ENCODE measurements around the gene DSCAML1.

The DSCAML1 gene

DNA sequence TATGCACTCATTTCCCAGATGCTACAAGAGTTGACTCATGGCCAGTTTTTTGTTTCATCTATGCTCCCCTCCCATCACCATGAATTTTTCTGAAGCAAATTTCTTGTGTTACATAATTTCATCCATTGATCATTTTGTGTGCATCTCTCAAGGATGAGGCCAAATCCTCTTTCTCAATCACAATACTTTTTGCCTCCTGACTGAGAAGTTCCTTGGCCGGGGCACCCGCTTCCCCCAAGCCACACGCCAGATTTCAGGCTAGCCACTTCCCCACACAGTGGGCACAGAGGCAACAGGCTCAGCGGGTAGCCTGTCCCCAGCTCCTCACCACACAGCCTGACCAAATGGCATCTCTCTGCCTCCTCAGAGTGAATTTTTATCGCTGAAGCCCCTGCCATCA, 9.8 kb upstream of the DSCAML1 start:
- TF ChIP-seq, protein P1, sequence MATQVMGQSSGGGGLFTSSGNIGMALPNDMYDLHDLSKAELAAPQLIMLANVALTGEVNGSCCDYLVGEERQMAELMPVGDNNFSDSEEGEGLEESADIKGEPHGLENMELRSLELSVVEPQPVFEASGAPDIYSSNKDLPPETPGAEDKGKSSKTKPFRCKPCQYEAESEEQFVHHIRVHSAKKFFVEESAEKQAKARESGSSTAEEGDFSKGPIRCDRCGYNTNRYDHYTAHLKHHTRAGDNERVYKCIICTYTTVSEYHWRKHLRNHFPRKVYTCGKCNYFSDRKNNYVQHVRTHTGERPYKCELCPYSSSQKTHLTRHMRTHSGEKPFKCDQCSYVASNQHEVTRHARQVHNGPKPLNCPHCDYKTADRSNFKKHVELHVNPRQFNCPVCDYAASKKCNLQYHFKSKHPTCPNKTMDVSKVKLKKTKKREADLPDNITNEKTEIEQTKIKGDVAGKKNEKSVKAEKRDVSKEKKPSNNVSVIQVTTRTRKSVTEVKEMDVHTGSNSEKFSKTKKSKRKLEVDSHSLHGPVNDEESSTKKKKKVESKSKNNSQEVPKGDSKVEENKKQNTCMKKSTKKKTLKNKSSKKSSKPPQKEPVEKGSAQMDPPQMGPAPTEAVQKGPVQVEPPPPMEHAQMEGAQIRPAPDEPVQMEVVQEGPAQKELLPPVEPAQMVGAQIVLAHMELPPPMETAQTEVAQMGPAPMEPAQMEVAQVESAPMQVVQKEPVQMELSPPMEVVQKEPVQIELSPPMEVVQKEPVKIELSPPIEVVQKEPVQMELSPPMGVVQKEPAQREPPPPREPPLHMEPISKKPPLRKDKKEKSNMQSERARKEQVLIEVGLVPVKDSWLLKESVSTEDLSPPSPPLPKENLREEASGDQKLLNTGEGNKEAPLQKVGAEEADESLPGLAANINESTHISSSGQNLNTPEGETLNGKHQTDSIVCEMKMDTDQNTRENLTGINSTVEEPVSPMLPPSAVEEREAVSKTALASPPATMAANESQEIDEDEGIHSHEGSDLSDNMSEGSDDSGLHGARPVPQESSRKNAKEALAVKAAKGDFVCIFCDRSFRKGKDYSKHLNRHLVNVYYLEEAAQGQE (IDR thresholded peaks at IDR 0.05; ENCODE audit: insufficient read depth in 1 of 2, low read depth in 2 of 2, low read length in 2 of 2): no peak
- TF ChIP-seq TAF1 (IDR thresholded peaks at IDR 0.05; ENCODE audit: borderline replicate concordance, insufficient read depth, low read length) (no peak), SIN3A (IDR thresholded peaks at IDR 0.05; ENCODE audit: borderline replicate concordance, insufficient read depth, low read length) (no peak), POLR2AphosphoS5 (IDR thresholded peaks at IDR 0.05; ENCODE audit: low read depth, low read length) (no peak), FOXP2 (optimal IDR thresholded peaks at IDR 0.05; ENCODE audit: borderline replicate concordance, extremely low read depth, extremely low read length, insufficient read depth) (no peak)

- TF ChIP-seq POLR2AphosphoS5 (IDR thresholded peaks at IDR 0.05; ENCODE audit: low read depth, low read length) (no peak), TAF1 (IDR thresholded peaks at IDR 0.05; ENCODE audit: borderline replicate concordance, insufficient read depth, low read length) (no peak), FOXP2 (optimal IDR thresholded peaks at IDR 0.05; ENCODE audit: borderline replicate concordance, extremely low read depth, extremely low read length, insufficient read depth) (no peak), SIN3A (IDR thresholded peaks at IDR 0.05; ENCODE audit: borderline replicate concordance, insufficient read depth, low read length) (no peak)
- TF ChIP-seq, protein P1 (IDR thresholded peaks at IDR 0.05; ENCODE audit: insufficient read depth in 1 of 2, low read depth in 2 of 2, low read length in 2 of 2): no peak
Measured at GRCh38 chr11:117805045-117805444, 8.0 kb upstream of the DSCAML1 start.

- TF ChIP-seq FOXP2 (optimal IDR thresholded peaks at IDR 0.05; ENCODE audit: borderline replicate concordance, extremely low read depth, extremely low read length, insufficient read depth): no peak
- TF ChIP-seq, protein P1 (IDR thresholded peaks at IDR 0.05; ENCODE audit: insufficient read depth in 1 of 2, low read depth in 2 of 2, low read length in 2 of 2): no peak
Measured at GRCh38 chr11:117803896-117804295, 6.9 kb upstream of the DSCAML1 start.

DNA sequence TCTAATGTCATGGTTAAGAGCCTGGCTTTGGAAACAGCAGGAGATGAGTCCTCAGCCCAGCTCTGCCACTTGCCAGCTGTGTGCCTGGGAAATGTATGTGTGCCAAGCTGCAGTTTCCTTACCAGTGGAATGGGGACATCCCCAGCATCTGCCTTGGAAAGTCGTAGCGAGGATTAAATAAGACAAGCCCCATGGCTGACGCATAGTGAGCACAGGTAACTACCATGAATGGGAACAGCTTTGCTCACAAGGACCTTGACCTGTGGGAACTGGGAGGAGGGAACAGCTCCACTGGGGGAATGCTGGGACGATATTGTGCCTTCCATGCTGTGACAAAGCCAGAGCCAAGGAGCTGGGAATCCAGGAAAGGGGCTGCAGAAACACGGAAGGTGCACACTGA, 2.6 kb upstream of the DSCAML1 start:
- TF ChIP-seq SIN3A (IDR thresholded peaks at IDR 0.05; ENCODE audit: borderline replicate concordance, insufficient read depth, low read length) (no peak), POLR2AphosphoS5 (IDR thresholded peaks at IDR 0.05; ENCODE audit: low read depth, low read length) (no peak), FOXP2 (optimal IDR thresholded peaks at IDR 0.05; ENCODE audit: borderline replicate concordance, extremely low read depth, extremely low read length, insufficient read depth) (no peak), TAF1 (IDR thresholded peaks at IDR 0.05; ENCODE audit: borderline replicate concordance, insufficient read depth, low read length) (no peak)
- TF ChIP-seq, protein P1 (IDR thresholded peaks at IDR 0.05; ENCODE audit: insufficient read depth in 1 of 2, low read depth in 2 of 2, low read length in 2 of 2): no peak

DNA sequence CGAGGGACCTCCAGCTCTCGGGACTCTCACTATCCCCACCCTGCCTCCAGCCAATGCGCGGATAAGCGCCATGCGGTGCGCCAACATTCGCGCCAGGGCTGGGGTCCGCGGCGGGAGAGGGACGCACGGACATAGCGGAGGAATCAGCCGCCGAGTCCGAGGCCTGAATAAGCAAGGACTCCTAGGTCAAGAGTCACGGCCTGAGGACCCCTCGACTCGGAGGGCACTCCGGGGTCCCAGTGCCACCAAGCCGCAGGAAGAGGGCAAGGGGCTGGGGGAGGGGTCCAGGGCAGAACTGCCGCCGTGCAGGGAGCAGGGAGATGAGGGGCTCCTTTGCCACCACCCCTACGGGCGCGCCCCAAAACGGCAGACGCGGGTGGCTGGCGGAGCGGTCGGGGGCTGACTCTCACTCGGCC, 552 bp downstream of the DSCAML1 start:
- TF ChIP-seq FOXP2 (optimal IDR thresholded peaks at IDR 0.05; ENCODE audit: borderline replicate concordance, extremely low read depth, extremely low read length, insufficient read depth): no peak
- TF ChIP-seq, protein P1 (IDR thresholded peaks at IDR 0.05; ENCODE audit: insufficient read depth in 1 of 2, low read depth in 2 of 2, low read length in 2 of 2): no peak
- no peak for TF ChIP-seq SIN3A (IDR thresholded peaks at IDR 0.05; ENCODE audit: borderline replicate concordance, insufficient read depth, low read length)
